Adipocyte (in vitro differentiated cells): ENCODE data around the gene ZNF714.
"Not testable (repeated sequence)": the region's sequence is repeated elsewhere in the genome, so short reads cannot be mapped to it uniquely, and the experiment has no call there.

Source experiments
- DNase-seq: peaks from one replicate; pipeline ENCODE4 v3.0.0-alpha.2; 2015; ENCODE audit warnings: low read depth
- H3K27me3 ChIP-seq: replicated peaks from 2 replicates; pipeline ENCODE4 v1.7.0; 2013; ENCODE audit warnings: mild to moderate bottlenecking, low read length, moderate library complexity; ENCODE audit not compliant: control insufficient read depth, insufficient read depth
- H3K36me3 ChIP-seq: 2 replicates; pipeline ENCODE4 v1.7.0; 2013; ENCODE audit warnings: low read length, mild to moderate bottlenecking, moderate library complexity; ENCODE audit not compliant: control insufficient read depth, insufficient read depth, severe bottlenecking
- H3K4me1 ChIP-seq: 2 replicates; pipeline ENCODE4 v1.7.0; 2013; ENCODE audit warnings: mild to moderate bottlenecking, low read length, moderate library complexity; ENCODE audit not compliant: control insufficient read depth, insufficient read depth
- H3K4me3 ChIP-seq: 2 replicates; pipeline ENCODE4 v1.7.0; 2013; ENCODE audit warnings: mild to moderate bottlenecking, low read length, moderate library complexity
- H3K9ac ChIP-seq: 2 replicates; pipeline ENCODE4 v1.7.0; 2013; ENCODE audit warnings: mild to moderate bottlenecking, low read length, moderate library complexity
- H3K9me3 ChIP-seq: 2 replicates; pipeline ENCODE4 v1.7.0; 2013; ENCODE audit warnings: mild to moderate bottlenecking, low read length, moderate library complexity; ENCODE audit not compliant: control insufficient read depth

ZNF714 gene

GRCh38 chr19:21133633-21134032 is 51.6 kb downstream of the ZNF714 start:
- Histone ChIP-seq H3K9ac (no peak overlapping the region), H3K9me3 (no peaks in the 10 kb centered on the region), H3K4me3 (no peak overlapping the region), H3K27me3 (no peaks in the 10 kb centered on the region), H3K36me3 (no peaks in the 10 kb centered on the region), H3K4me1 (no peaks in the 10 kb centered on the region)
- DNase-seq: no peak

DNA sequence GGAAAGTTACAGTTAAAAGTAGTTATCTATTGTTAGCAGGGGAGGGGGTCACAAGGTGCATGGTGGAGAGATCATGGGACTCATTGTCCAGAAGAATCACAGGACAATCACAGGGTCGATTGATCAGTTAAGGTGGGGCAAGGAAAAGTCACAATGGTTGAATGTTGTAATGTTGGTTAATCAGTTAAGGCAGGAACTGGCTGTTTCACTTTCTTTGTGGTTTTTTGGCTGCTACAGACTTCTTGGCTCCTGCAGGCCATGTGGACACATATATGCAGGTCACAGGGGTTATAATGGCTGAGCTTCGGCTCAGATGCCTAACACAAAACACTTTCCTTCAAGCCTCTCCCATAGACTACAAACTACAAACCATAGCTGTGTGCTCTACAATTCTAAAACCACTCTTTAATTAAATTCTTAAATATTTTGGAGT is 52.9 kb downstream of the ZNF714 start:
- Histone ChIP-seq H3K9me3 (no peaks in the 10 kb centered on the region), H3K27me3 (no peaks in the 10 kb centered on the region), H3K4me3 (no peak overlapping the region), H3K9ac (no peak overlapping the region), H3K4me1 (no peaks in the 10 kb centered on the region), H3K36me3 (no peaks in the 10 kb centered on the region)
- no peak for DNase-seq

DNA sequence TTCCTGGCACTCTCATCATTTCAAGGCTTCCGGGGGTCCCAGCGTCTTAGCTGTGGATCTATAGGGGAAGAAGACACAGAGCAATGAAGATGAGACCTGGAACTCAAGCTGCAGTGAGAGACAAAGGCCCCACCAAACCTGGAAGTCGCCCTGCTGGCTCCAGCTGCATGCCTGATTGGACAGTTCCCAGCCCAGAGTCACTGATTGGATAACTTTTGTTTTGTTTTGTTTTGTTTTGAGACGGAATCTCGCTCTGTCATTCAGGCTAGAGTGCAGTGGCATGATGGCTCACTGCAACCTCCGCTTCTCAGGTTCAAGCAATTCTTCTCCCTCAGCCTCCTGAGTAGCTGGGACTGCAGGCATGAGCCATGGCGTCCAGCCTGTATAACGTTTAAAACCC is 53.4 kb downstream of the ZNF714 start:
- Histone ChIP-seq H3K9me3 (no peaks in the 10 kb centered on the region), H3K36me3 (no peaks in the 10 kb centered on the region)
- DNase-seq: no peak

DNA sequence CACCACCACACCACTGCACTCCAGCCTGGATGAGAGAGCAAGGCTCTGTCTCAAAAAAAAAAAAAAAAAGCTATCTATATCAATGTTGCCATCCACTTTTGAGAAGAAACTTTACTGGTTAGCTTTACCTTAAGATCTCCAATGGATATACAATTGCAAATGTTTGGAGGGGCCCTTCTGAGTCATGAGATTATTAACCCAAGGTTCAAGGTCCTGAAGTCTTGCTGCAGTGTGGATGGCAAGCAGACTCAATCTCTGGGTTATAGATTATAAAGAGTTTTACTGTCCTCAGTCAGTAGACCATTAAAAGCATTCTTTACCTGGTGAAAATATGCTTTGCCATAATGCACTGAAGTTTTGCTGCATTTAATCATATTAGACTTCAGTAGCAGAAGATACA is 56.1 kb downstream of the ZNF714 start:
- Histone ChIP-seq H3K27me3 (no peaks in the 10 kb centered on the region), H3K9me3 (no peaks in the 10 kb centered on the region), H3K4me1 (peaks cover 6% of the 10 kb centered on the region), H3K36me3 (no peaks in the 10 kb centered on the region), H3K4me3 (no peak overlapping the region), H3K9ac (no peak overlapping the region)
- DNase-seq: no peak

More for the DNA sequence above, 53.4 kb downstream of the ZNF714 start:
- no peaks in the 10 kb centered on the region for H3K4me1 ChIP-seq
- H3K9ac ChIP-seq: no peak overlapping the region
- no peaks in the 10 kb centered on the region for H3K27me3 ChIP-seq
- no peak overlapping the region for H3K4me3 ChIP-seq

DNA sequence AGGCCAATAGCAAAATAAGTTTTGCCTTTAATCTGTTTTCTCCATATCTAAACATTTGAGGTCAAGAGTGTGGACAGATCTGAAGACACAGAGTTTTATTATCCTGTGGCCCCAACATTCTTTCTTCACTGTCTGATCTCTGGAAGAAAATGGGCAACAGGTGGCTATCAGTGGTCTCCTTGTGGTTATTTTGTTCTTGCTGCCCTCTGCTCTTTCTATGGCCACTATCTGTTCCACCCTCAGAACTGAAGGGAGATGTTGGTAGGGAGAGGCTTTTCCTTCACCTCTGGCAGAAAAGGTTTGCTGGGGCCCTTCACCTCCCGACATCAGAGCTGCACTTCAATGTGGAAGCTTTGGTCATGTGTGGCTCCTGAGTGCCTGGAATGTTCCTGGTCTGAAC is 59.0 kb downstream of the ZNF714 start:
- not testable (repeated sequence) for H3K9ac ChIP-seq, H3K4me3 ChIP-seq, H3K27me3 ChIP-seq, DNase-seq, H3K9me3 ChIP-seq
- peaks cover 15% of the 10 kb centered on the region for H3K36me3 ChIP-seq
- H3K4me1 ChIP-seq: peaks cover 13% of the 10 kb centered on the region

DNA sequence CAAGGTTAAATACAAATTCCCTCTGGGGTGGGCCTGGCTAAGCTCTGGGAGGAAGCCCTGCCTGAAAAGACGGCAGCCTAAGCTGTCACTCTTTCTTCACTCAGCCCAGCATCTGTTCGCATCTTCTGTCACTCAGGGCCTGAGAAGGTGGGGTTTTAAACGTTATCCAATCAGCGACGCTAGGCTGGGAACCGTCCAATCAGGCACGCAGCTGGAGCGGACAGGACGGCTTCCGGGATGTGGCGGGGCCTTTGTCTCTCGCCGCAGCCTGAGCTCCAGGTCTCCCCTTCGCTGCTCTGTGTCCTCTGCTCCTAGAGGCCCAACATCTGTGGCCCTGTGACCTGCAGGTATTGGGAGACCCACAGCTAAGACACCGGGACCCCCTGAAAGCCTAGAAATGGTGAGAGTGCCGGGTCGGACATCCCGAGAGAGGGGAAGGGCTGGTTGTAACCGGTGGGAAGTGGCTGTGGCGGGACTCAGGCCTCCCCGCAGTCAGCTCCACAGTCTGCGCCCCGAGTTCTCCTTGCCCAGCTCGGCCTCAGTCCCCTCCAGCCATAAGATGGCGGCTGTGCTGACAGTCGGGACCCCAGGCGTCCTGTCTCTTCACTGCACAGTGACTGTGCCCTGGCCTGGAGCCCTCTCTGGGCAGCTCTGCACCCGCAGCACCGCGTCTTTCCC is 59.9 kb downstream of the ZNF714 start, which contains the start of gene ZNF431:
TSS of gene ZNF431 (plus strand) at position 254 of the 678 bp plus-strand sequence. CDS start at position 398, 144 bp downstream.
- Histone ChIP-seq H3K4me1 (peaks cover 13% of the 10 kb centered on the region), H3K36me3 (peaks cover 21% of the 10 kb centered on the region), H3K4me3 (peak within 1 kb of the TSS; percentile 95), H3K9ac (peak within 1 kb of the TSS; percentile 95), H3K27me3 (no peaks in the 10 kb centered on the region), H3K9me3 (peaks cover 3% of the 10 kb centered on the region)
- DNase-seq: peak; percentile 98

GRCh38 chr19:21143428-21143827 is 61.4 kb downstream of the ZNF714 start:
- H3K9ac ChIP-seq: no peak overlapping the region
- H3K4me1 ChIP-seq: peaks cover 16% of the 10 kb centered on the region
- DNase-seq: no peak
- H3K27me3 ChIP-seq: no peaks in the 10 kb centered on the region
- peaks cover 4% of the 10 kb centered on the region for H3K9me3 ChIP-seq
- H3K4me3 ChIP-seq: peak overlapping the region; percentile 95
- peaks cover 35% of the 10 kb centered on the region for H3K36me3 ChIP-seq

- peak overlapping the region; percentile 23 for H3K4me3 ChIP-seq
- no peaks in the 10 kb centered on the region for H3K27me3 ChIP-seq
- peaks cover 4% of the 10 kb centered on the region for H3K9me3 ChIP-seq
- DNase-seq: no peak
- peaks cover 40% of the 10 kb centered on the region for H3K36me3 ChIP-seq
- H3K9ac ChIP-seq: no peak overlapping the region
- H3K4me1 ChIP-seq: peaks cover 16% of the 10 kb centered on the region
These were observed 61.9 kb downstream of the ZNF714 start for GRCh38 chr19:21143854-21144253.

DNA sequence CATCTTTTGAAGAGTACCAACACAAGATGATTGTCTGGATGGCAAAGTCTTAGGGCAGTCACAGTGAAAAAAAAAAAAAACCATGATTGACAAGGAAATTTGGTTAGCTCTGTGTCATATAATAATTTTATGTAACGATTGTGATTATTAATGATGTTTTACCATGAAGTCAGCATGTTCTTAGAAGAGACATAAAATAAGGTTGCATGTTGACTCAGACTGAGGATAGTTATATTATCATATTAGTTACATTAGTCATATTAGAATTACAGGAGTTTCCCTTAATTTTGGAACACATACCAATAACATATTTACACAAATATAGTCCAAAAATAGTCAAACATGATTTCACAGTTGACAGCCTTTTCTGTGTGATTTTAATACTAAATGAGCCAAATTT is 65.5 kb downstream of the ZNF714 start:
- no peak overlapping the region for H3K4me3 ChIP-seq

DNA sequence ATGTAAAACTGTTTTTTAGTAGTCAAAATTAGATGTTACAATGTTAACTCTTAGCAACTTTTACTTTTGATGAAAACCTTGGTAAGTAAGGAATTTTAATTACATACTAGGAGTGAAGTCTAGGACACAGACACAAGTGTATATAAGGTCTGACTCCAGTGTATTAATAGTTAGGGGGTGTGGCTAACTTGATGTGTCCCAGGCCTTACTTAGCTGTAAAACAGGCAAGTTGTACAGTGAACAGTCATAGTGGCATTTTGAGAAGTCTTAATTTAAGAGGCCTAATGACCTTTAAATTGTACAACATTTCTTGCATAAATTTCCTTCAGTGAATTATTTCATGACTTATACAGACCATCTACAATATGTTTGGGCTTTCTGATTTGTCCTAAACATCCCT is 66.7 kb downstream of the ZNF714 start:
- H3K4me3 ChIP-seq: no peak overlapping the region
- H3K4me1 ChIP-seq: peaks cover 6% of the 10 kb centered on the region
- DNase-seq: no peak
- peaks cover 84% of the 10 kb centered on the region for H3K36me3 ChIP-seq
- H3K9ac ChIP-seq: no peak overlapping the region
- H3K9me3 ChIP-seq: peaks cover 7% of the 10 kb centered on the region
- no peaks in the 10 kb centered on the region for H3K27me3 ChIP-seq

More for the DNA sequence above, 65.5 kb downstream of the ZNF714 start:
- Histone ChIP-seq H3K27me3 (no peaks in the 10 kb centered on the region), H3K9ac (no peak overlapping the region), H3K4me1 (peaks cover 14% of the 10 kb centered on the region), H3K9me3 (peaks cover 6% of the 10 kb centered on the region), H3K36me3 (peaks cover 76% of the 10 kb centered on the region)
- no peak for DNase-seq

DNA sequence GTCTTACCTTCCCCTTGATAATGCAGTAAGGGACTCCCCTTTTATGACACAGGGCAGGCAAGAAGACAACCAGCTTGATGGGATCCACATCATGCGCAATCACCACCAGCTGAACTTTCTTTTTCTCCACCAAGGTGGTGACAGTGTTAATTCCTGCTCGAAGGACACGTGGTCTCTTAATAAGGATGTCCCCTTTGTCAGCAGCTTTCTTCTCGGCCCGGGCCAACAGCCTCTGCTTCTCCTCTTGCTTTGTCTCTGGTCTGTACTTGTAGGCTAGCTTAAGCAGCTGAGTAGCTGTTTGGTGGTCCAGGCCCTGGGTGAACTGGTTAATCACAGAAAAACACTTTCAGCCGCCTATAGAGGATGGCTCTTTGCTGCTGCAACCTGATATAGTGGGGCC is 67.9 kb downstream of the ZNF714 start:
- Histone ChIP-seq H3K4me3 (no peak overlapping the region), H3K27me3 (no peaks in the 10 kb centered on the region), H3K9ac (no peak overlapping the region), H3K4me1 (peaks cover 3% of the 10 kb centered on the region), H3K36me3 (peaks cover 78% of the 10 kb centered on the region), H3K9me3 (peaks cover 7% of the 10 kb centered on the region)
- no peak for DNase-seq

GRCh38 chr19:21151460-21151859 is 69.5 kb downstream of the ZNF714 start:
- DNase-seq: no peak
- Histone ChIP-seq H3K27me3 (no peaks in the 10 kb centered on the region), H3K9me3 (peaks cover 7% of the 10 kb centered on the region), H3K36me3 (peaks cover 77% of the 10 kb centered on the region), H3K9ac (no peak overlapping the region), H3K4me1 (peaks cover 3% of the 10 kb centered on the region), H3K4me3 (no peak overlapping the region)
